Testis (tissue), 3 donors: ENCODE results near the gene ATP2A3. TPM values are rescaled to one million over a fixed set of nuclear protein-coding genes. Genes with fewer than 3 reads are reported as not detected.
A peak's percentile ranks its signal among the peaks of the same experiment; 100 is the strongest.

ENCODE experiments used
- DNase-seq: peaks from one replicate; pipeline ENCODE4 v3.0.0-alpha.2; 2019
- H3K27ac ChIP-seq, 2 donors: fragments of 200-600 bp; sonication (generic); one replicate each; pipeline ENCODE4 v1.5.1; 2019
- H3K27me3 ChIP-seq: fragments of 200-600 bp; sonication (generic); one replicate; pipeline ENCODE4 v1.5.1; 2019
- H3K36me3 ChIP-seq: fragments of 200-600 bp; sonication (generic); one replicate; pipeline ENCODE4 v1.5.1; 2017; ENCODE audit warnings: low read depth; ENCODE audit errors: missing control alignments
- H3K4me1 ChIP-seq: fragments of 200-600 bp; sonication (generic); one replicate; pipeline ENCODE4 v1.5.1; 2019
- H3K4me3 ChIP-seq, 2 donors: fragments of 200-600 bp; sonication (generic); one replicate each; pipeline ENCODE4 v1.5.1; 2017 to 2019
- H3K9me3 ChIP-seq: fragments of 200-600 bp; sonication (generic); one replicate; pipeline ENCODE4 v1.5.1; 2017
- CTCF ChIP-seq, 3 experiments: fragments of 450-650 bp in 2 of 3; fragments of 200-600 bp in 1 of 3; sonication (generic) in 1 of 3; IDR thresholded peaks; one replicate each; pipeline ENCODE4 v1.5.1; 2016 to 2019; ENCODE audit warnings: antibody characterized with exemption in 3 of 3, mild to moderate bottlenecking in 2 of 3, moderate library complexity in 1 of 3
- POLR2A ChIP-seq: fragments of 450-650 bp; IDR thresholded peaks from one replicate; pipeline ENCODE4 v1.6.1; 2017; ENCODE audit warnings: antibody characterized with exemption, mild to moderate bottlenecking, moderate library complexity
- WGBS, 2 donors: methylation state at CpG; one replicate each; pipeline ENCODE4 v1.1.5; 2018; 5-methylcytosine and 5-hydroxymethylcytosine counted together
- intact Hi-C: fragments of 100-400 bp; cut with DNase I; formaldehyde crosslinking; loops from one replicate; pipeline ENCODE4 v1.15.1; 2023; ENCODE audit warnings: low total_unique reads
- polyA plus RNA-seq: library from polyadenylated mRNA; stranded (reverse); fragments of 350-450 nt; fragmentation: Illumina TruSeq; extraction: RNeasy Lipid Tissue Mini Kit (QIAGEN cat#74804); gene quantifications from one replicate; pipeline ENCODE4 v1.2.3, GENCODE V29; 2014; ENCODE audit warnings: low read depth, low replicate concordance; ENCODE audit not compliant: insufficient read depth
- total RNA-seq, 2 donors: library from RNA; depleted of rRNA; stranded (reverse); fragments of >200 nt; gene quantifications; one replicate each; pipeline ENCODE4 v1.2.3, GENCODE V29; 2016

Gene ATP2A3
- total and polyA plus RNA-seq, 3 donors from 2014 or later = 8.0 to 19.6 (median 8.2) TPM

GRCh38 chr17:3961564-3962047, 2.6 kb downstream of the ATP2A3 start:
- DNase-seq = no peak
- TF ChIP-seq CTCF (IDR thresholded peaks at IDR 0.05) (no peak), POLR2A (no peak)
- WGBS, 2 donors = 60% methylated on average over 5 of the region's 5 CpGs; no CpG with 5 or more reads in 1 of the 2 donors
- H3K4me3 ChIP-seq = no peak overlapping the region
- no peaks in the 10 kb centered on the region for H3K27me3 ChIP-seq
- no peak overlapping the region for H3K27ac ChIP-seq
- H3K36me3 ChIP-seq = no peaks in the 10 kb centered on the region
- intact Hi-C loops = no loop called here
- H3K4me1 ChIP-seq = peaks cover 36% of the 10 kb centered on the region
- H3K9me3 ChIP-seq = no peaks in the 10 kb centered on the region

- no peak for TF ChIP-seq CTCF (IDR thresholded peaks at IDR 0.05)
- TF ChIP-seq POLR2A = no peak
- WGBS, 2 donors = 38 to 45% methylated on average over 8 to 14 of the region's 14 CpGs
- H3K4me3 ChIP-seq = no peak overlapping the region
- intact Hi-C loops = no loop called here
- H3K9me3 ChIP-seq = no peaks in the 10 kb centered on the region
- H3K4me1 ChIP-seq = peaks cover 36% of the 10 kb centered on the region
- peak; percentile 80 for DNase-seq
- H3K36me3 ChIP-seq = no peaks in the 10 kb centered on the region
- H3K27me3 ChIP-seq = no peaks in the 10 kb centered on the region
- H3K27ac ChIP-seq = no peak overlapping the region
Observed at GRCh38 chr17:3960764-3961163, 3.5 kb downstream of the ATP2A3 start.

- Histone ChIP-seq H3K27ac (no peak overlapping the region), H3K9me3 (no peaks in the 10 kb centered on the region), H3K4me1 (peaks cover 33% of the 10 kb centered on the region), H3K27me3 (no peaks in the 10 kb centered on the region), H3K4me3 (no peak overlapping the region), H3K36me3 (no peaks in the 10 kb centered on the region)
- TF ChIP-seq POLR2A (no peak), CTCF (IDR thresholded peaks at IDR 0.05) (no peak)
- WGBS, 2 donors = 93 to 100% methylated on average over 5 to 14 of the region's 14 CpGs
- intact Hi-C loops = no loop called here
- DNase-seq = no peak
Observed at GRCh38 chr17:3959921-3960601, 4.2 kb downstream of the ATP2A3 start.

GRCh38 chr17:3959295-3959899, 4.8 kb downstream of the ATP2A3 start:
- WGBS, 2 donors = 83 to 87% methylated on average over 13 to 15 of the region's 15 CpGs
- Histone ChIP-seq H3K36me3 (no peaks in the 10 kb centered on the region), H3K9me3 (no peaks in the 10 kb centered on the region), H3K4me1 (peaks cover 27% of the 10 kb centered on the region), H3K27ac (no peak overlapping the region), H3K4me3 (no peak overlapping the region), H3K27me3 (no peaks in the 10 kb centered on the region)
- intact Hi-C loops = no loop called here
- no peak for TF ChIP-seq POLR2A
- no peak for TF ChIP-seq CTCF (IDR thresholded peaks at IDR 0.05)
- DNase-seq = no peak
